Mesendoderm (in vitro differentiated cells): Measurements from ENCODE around the gene ARMC8.

Experiments used
- DNase-seq: peaks from one replicate; pipeline ENCODE4 v3.0.0; 2013
- H2AK5ac ChIP-seq: 2 replicates; pipeline ENCODE4 v1.6.1; 2013; ENCODE audit warnings: low read length, inconsistent platforms
- H2BK120ac ChIP-seq: 2 replicates; pipeline ENCODE4 v1.6.1; 2013; ENCODE audit warnings: low read depth, mild to moderate bottlenecking, low read length, moderate library complexity, mixed read lengths
- H2BK15ac ChIP-seq: replicated peaks from 2 replicates; pipeline ENCODE4 v1.6.1; 2013; ENCODE audit warnings: low read depth, mild to moderate bottlenecking, moderate library complexity
- H2BK5ac ChIP-seq: 2 replicates; pipeline ENCODE4 v1.6.1; 2013; ENCODE audit warnings: low read length, inconsistent platforms
- H3K18ac ChIP-seq: 2 replicates; pipeline ENCODE4 v1.6.1; 2013; ENCODE audit warnings: mild to moderate bottlenecking, low read length, mixed read lengths
- H3K23ac ChIP-seq: one replicate; pipeline ENCODE4 v1.6.1; 2013; ENCODE audit warnings: low read length
- H3K27ac ChIP-seq: 2 replicates; pipeline ENCODE4 v1.5.1; 2013; ENCODE audit warnings: low read depth, mild to moderate bottlenecking, inconsistent platforms, low read length, moderate library complexity
- H3K27me3 ChIP-seq: 2 replicates; pipeline ENCODE4 v1.6.1; 2013; ENCODE audit warnings: low read length, control low read depth, mild to moderate bottlenecking, inconsistent platforms; ENCODE audit not compliant: insufficient read depth, poor library complexity
- H3K36me3 ChIP-seq: 2 replicates; pipeline ENCODE4 v1.6.1; 2013; ENCODE audit warnings: low read length, inconsistent platforms; ENCODE audit not compliant: control insufficient read depth, insufficient read depth
- H3K4ac ChIP-seq: one replicate; pipeline ENCODE4 v1.6.1; 2013; ENCODE audit warnings: low read depth, mild to moderate bottlenecking, low read length, moderate library complexity
- H3K4me1 ChIP-seq: 2 replicates; pipeline ENCODE4 v1.6.1; 2013; ENCODE audit warnings: low read depth, low read length, inconsistent platforms; ENCODE audit not compliant: control insufficient read depth
- H3K4me2 ChIP-seq: 2 replicates; pipeline ENCODE4 v1.6.1; 2013; ENCODE audit warnings: low read length
- H3K4me3 ChIP-seq: 2 replicates; pipeline ENCODE4 v1.5.1; 2013; ENCODE audit warnings: mild to moderate bottlenecking, low read length
- H3K56ac ChIP-seq: one replicate; pipeline ENCODE4 v1.6.1; 2013; ENCODE audit warnings: low read length
- H3K79me1 ChIP-seq: 2 replicates; pipeline ENCODE4 v1.6.1; 2013; ENCODE audit warnings: low read length, inconsistent platforms
- H3K79me2 ChIP-seq: 2 replicates; pipeline ENCODE4 v1.6.1; 2013; ENCODE audit warnings: mild to moderate bottlenecking, low read length; ENCODE audit not compliant: control insufficient read depth, insufficient read depth
- H3K9ac ChIP-seq: 2 replicates; pipeline ENCODE4 v1.6.1; 2013; ENCODE audit warnings: low read length, inconsistent platforms
- H4K5ac ChIP-seq: one replicate; pipeline ENCODE4 v1.6.1; 2013; ENCODE audit warnings: low read length
- H4K8ac ChIP-seq: one replicate; pipeline ENCODE4 v1.6.1; 2013; ENCODE audit warnings: low read depth, mild to moderate bottlenecking, control low read depth, low read length, moderate library complexity
- WGBS: extraction: QIAGEN DNeasy Blood & Tissue Kit; methylation state at CpG from one replicate; pipeline ENCODE4 v1.1.7; 2013; ENCODE audit warnings: low lambda C conversion rate, missing lambda C conversion rate; ENCODE audit not compliant: insufficient coverage; ENCODE audit errors: extremely low coverage; 5-methylcytosine and 5-hydroxymethylcytosine counted together

ARMC8 gene

DNA sequence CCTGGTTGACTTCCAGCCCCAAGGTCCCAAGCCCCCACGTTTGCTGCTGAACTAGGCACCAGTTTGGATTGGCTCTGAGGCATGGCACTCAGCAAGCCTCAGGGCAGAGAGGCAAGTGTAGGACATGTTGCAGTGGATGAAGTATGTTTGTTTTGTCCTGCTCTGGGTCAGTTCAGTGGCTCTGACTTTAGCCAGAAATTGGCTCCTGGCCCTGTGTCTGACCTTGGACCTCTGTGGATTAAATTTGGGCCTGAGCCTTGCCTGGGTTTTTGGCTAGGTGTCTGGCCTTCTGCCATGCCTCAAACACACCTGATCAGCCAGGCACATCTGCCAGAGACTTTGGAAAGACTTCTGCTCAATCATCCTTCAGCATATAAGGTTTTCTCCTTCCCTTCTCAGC, 157.7 kb downstream of the ARMC8 start:
- Histone ChIP-seq H3K36me3 (no peaks in the 10 kb centered on the region), H3K9ac (no peak overlapping the region), H3K18ac (no peak overlapping the region), H3K4ac (no peak overlapping the region), H3K79me1 (no peaks in the 10 kb centered on the region), H2BK5ac (no peak overlapping the region), H4K8ac (no peak overlapping the region), H3K4me1 (no peaks in the 10 kb centered on the region), H3K4me2 (no peak overlapping the region), H2AK5ac (no peak overlapping the region), H3K56ac (no peak overlapping the region), H2BK15ac (no peak overlapping the region), H2BK120ac (no peak overlapping the region), H3K27me3 (no peaks in the 10 kb centered on the region), H3K23ac (no peak overlapping the region), H3K79me2 (no peaks in the 10 kb centered on the region), H4K5ac (no peak overlapping the region), H3K4me3 (no peak overlapping the region), H3K27ac (no peak overlapping the region)
- DNase-seq, result no peak
- no CpG with 5 or more reads among the region's 1 CpG for WGBS
